ENCODE data around the gene SLC16A2.
"Not testable (repeated sequence)": the region's sequence is repeated elsewhere in the genome, so short reads cannot be mapped to it uniquely, and the experiment has no call there.

The SLC16A2 gene

DNA sequence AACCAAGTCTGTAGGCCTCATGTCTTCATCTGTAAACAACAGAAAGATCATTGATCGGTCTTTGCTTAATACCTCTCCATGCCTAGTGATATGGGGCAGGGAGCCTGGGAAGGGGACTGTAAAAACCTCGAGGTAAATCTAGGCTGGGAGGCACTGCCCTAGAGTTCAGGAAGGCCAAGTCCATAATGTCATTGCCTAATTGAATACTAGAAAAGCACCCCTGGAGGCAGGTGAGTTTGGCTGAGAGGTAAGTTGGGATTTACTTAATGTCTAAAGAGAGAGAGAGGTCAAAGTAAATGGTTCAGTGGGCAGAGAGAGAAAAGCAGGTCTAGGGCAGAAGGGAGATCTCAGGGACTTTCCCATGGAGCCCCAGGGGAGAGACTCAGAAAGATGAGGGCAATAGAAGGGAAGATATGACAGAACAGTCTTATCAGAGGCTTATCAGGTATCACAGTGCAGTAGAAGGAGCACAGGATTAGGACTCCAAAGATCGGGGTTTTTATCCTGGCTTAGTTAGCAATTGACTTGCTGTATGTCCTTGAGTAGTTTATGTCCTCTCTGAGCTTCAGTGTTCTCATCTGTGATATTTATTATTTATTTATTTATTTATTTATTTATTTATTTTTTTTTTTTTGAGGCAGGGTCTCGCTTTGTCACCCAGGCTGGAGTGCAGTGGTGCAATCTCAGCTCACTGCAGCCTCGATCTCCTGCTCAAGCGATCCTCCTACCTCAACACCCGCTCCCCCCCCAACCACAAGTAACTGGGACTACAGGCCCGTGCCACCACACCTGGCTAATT lies 85.2 kb downstream of the SLC16A2 start:
- DNase-seq (ENCODE audit: low read depth) = no peak

DNA sequence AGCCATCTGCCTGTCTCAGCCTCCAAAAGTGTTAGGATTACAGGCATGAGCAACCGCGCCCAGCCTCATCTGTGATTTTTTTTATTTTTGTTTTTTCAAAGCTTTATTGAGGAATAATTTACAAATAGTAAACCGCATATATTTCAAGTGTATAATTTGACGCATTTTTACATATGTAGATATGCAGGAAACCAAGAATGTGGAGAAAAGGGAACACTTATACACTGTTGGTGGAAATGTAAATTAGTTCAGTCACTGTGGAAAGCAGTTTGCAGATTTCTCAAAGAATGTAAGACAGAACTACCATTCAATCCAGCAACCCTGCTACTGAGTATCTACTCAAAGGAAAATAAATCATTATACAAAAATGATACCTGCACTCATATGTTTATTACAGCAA lies 85.9 kb downstream of the SLC16A2 start:
- no peak for DNase-seq (ENCODE audit: low read depth)

DNA sequence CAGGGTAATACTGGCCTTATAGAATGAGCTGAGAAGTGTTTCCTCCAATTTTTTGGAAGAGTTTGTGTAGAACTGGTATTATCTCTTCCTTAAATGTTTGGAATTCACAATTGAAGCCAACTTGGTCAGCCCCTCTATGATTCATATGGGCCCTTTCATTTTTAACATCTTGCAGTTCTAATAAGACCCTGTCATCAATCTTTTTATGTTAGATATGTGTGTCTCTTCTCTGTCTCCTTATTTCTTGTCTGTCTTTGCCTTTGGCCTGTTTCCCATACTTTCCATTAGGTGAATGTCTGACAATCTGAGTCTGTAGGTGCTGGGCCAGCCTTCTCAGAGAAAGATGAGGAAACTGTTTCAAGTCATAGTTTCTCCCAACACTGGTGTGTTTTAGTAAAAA lies 88.7 kb downstream of the SLC16A2 start:
- DNase-seq (ENCODE audit: low read depth) = no peak

DNA sequence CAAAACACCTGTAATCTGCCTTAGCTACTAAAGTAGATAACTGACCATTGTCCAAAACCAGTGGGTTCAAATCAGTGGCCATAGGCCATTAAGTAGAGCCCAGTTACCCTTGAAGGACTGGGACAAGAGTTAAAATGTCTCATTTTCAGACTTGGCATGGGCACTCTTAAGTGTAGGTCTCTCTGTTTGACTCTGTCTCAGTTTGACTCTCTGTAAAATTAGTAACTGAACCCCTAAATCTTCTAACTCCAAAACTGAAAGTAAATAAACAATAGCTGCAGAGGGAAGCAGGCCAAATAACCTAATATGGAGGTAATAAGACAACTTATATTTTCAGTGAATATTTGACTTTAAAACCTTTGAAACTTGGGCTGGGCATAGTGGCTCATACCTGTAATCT lies 89.1 kb downstream of the SLC16A2 start:
- no peak for DNase-seq (ENCODE audit: low read depth)

- DNase-seq (ENCODE audit: low read depth) = no peak
Observed at GRCh38 chrX:74511704-74512103, 90.4 kb downstream of the SLC16A2 start.

DNA sequence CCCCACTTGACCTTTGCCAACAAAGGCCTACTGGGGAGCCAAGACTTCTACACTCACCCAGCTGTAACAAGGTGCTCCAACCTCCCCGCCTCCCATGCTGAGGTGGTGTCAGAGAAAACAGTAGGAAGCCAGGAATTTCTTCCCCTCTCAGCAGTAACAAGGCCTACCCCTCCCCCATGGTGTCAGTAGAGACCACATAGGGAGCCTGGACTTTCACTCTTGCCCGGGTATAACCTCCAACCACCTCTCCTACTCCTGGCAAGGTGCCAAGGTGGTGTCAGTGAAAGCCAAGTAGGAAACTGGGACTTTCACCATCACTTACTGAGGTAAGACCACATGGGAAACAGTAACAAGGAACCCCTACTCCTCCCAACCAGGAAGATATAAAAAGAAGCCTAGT lies 93.1 kb downstream of the SLC16A2 start:
- DNase-seq (ENCODE audit: low read depth) = no peak

GRCh38 chrX:74515356-74515755 lies 94.1 kb downstream of the SLC16A2 start:
- DNase-seq (ENCODE audit: low read depth) = no peak

GRCh38 chrX:74516013-74516412 lies 94.7 kb downstream of the SLC16A2 start:
- not testable (repeated sequence) for DNase-seq (ENCODE audit: low read depth)

GRCh38 chrX:74519870-74520269 lies 98.6 kb downstream of the SLC16A2 start:
- no peak for DNase-seq (ENCODE audit: low read depth)

DNA sequence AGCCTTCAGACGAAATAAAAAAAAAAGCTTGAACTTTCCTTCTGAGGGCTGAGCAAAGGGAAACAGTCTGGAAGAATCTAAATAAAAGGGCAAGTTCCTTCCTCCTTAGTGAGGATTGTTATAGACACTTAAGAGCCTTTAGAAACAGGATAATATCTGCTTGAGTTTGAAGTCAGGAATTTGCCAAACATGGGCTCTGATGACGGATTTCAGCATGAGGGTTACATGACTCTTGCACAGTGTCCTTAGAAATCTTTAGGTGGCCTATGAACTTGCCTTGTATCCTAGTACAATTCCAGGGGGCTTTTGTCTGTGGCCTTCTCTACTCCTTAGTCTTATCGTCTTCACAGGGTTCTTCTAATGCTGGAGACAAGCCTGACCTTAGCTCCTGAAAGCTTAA lies 99.0 kb downstream of the SLC16A2 start:
- DNase-seq (ENCODE audit: low read depth) = no peak

- no peak for DNase-seq (ENCODE audit: low read depth)
Observed at GRCh38 chrX:74520896-74521295, 99.6 kb downstream of the SLC16A2 start.

- no peak for DNase-seq (ENCODE audit: low read depth)
Observed at GRCh38 chrX:74521961-74522751, 100.9 kb downstream of the SLC16A2 start.

GRCh38 chrX:74523224-74523623 lies 101.9 kb downstream of the SLC16A2 start:
- no peak for DNase-seq (ENCODE audit: low read depth)

GRCh38 chrX:74523870-74524735 lies 102.8 kb downstream of the SLC16A2 start:
- DNase-seq (ENCODE audit: low read depth) = no peak

DNA sequence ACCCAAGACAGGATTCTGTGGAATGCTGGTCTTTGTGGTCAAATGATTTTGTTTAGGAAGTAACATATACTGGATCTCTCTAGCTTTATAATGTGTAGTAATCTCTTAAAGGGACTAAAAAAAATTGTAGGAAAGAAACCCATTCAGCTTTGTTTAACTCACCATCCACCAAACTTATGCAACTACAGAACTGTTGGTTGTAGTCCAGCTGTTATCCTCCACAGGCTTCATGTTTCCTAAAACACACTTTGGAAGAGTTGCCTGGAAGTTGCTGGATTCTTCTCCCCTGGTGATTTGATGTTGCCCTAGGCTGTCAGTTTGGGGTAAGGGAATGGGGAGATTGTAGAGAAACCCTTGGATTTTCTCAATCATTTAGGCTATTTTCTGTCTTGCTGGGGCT lies 103.8 kb downstream of the SLC16A2 start:
- no peak for DNase-seq (ENCODE audit: low read depth)

- no peak for DNase-seq (ENCODE audit: low read depth)
Observed at GRCh38 chrX:74526764-74527163, 105.5 kb downstream of the SLC16A2 start.

- DNase-seq (ENCODE audit: low read depth) = no peak
Observed at GRCh38 chrX:74527350-74527749, 106.1 kb downstream of the SLC16A2 start.

- DNase-seq (ENCODE audit: low read depth) = no peak
Observed at GRCh38 chrX:74529311-74529710, 108.0 kb downstream of the SLC16A2 start.

- no peak for DNase-seq (ENCODE audit: low read depth)
Observed at GRCh38 chrX:74531081-74531480, 109.8 kb downstream of the SLC16A2 start.

DNA sequence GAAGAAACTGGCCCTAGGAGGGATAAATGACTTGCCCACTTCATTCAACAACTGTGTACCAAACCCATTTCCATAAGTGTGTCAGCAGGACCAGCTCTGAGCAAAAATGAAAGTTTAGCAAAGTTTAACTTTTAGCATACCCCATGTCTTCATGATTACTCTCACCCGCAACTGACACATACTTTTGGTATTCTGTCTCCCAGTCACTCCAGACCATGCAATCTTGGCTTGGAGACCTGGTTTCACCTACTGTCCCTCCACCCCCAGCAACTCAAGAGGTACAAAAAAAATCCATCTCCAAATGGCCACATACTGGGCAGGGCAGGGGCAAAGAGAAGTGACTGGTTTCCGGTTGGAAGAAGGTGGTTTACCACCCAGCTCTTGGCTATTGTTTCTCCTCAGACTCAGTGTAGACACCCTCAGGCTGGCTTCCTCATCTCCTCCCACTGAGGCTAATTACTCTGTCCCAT lies 113.3 kb downstream of the SLC16A2 start:
- DNase-seq (ENCODE audit: low read depth) = no peak

- no peak for DNase-seq (ENCODE audit: low read depth)
Observed at GRCh38 chrX:74535086-74535407, 113.8 kb downstream of the SLC16A2 start.

DNA sequence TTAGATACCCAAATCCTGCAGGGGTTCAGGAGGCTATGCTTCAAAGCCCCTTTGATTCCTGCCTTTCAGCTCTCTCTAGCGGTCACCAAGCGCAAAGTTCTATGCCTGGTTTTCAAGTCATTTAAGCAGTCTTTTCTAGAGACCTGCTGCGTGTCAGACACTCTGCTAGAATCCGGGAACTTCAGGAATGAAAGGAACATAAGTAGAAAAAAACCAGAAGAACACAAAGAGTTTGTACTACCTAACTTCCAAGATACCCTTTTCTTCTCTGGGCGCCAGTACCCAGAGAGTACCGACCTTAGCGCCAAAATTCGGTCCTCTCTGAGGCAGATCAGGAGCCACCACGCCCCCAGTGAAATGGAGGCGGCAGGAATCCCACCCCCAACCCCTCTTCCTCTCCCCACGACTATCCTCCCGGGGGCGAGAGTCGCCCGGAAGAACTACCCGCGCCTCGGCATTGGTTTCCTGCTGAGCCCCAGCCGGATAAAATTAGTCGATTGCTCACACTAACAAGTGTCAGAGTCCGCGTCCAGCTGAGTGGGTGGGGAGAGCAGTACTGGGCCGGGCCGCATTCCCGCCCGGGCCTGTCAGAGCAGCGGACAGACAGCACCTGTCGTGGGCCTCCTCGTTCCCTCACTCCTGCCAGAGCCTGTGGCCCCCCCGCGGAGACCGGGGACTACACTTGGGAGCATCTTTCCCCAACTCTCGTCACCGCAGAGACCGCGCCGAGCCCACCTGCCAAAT lies 114.3 kb downstream of the SLC16A2 start:
- DNase-seq (ENCODE audit: low read depth) = peak; percentile 66
